ENCODE results near the gene ARL14EP. TPM values are rescaled to one million over a fixed set of nuclear protein-coding genes. Genes with fewer than 3 reads are reported as not detected.

The ARL14EP gene
- polyA plus RNA-seq, 1 donor from 2014 or later: 44.5 TPM

GRCh38 chr11:30351061-30351460 is 28.2 kb downstream of the ARL14EP start:
- no peak for TF ChIP-seq EZH2 (IDR thresholded peaks at IDR 0.05; ENCODE audit: borderline replicate concordance, insufficient read depth, low read length, poor library complexity, severe bottlenecking)
- no peak for TF ChIP-seq POLR2AphosphoS5 (IDR thresholded peaks at IDR 0.05)
- TF ChIP-seq REST (IDR thresholded peaks at IDR 0.05; ENCODE audit: borderline replicate concordance): no peak
- TF ChIP-seq MXI1 (conservative IDR thresholded peaks at IDR 0.05; ENCODE audit: poor library complexity, severe bottlenecking): no peak
- no peak for TF ChIP-seq TAF1 (IDR thresholded peaks at IDR 0.05; ENCODE audit: low read depth)
- TF ChIP-seq SMC3 (conservative IDR thresholded peaks at IDR 0.05; ENCODE audit: poor library complexity): no peak
- TF ChIP-seq RAD21 (conservative IDR thresholded peaks at IDR 0.05): no peak
- no peak for TF ChIP-seq CTCF (IDR thresholded peaks at IDR 0.05; ENCODE audit: poor library complexity, severe bottlenecking)
- no peak for TF ChIP-seq EP300 (conservative IDR thresholded peaks at IDR 0.05; ENCODE audit: poor library complexity, severe bottlenecking)
- H3K9ac ChIP-seq (ENCODE audit: low read length): no peak overlapping the region
- no peaks in the 10 kb centered on the region for H3F3A ChIP-seq (ENCODE audit: insufficient read depth, low read length, poor library complexity, severe bottlenecking)
- no peaks in the 10 kb centered on the region for H3K79me2 ChIP-seq (replicated peaks; ENCODE audit: insufficient read depth, low read length)
- no peaks in the 10 kb centered on the region for H3K9me2 ChIP-seq (ENCODE audit: insufficient read depth, low read length)
- H3K27me3 ChIP-seq (ENCODE audit: insufficient read depth, low read depth, low read length): no peaks in the 10 kb centered on the region
- no peak overlapping the region for H3K4me3 ChIP-seq (ENCODE audit: low read length)
- no peak overlapping the region for H2AFZ ChIP-seq (ENCODE audit: low read depth, low read length)
- H3K4me2 ChIP-seq (ENCODE audit: low read length): no peak overlapping the region
- H3K36me3 ChIP-seq (ENCODE audit: insufficient read depth, low read length): no peaks in the 10 kb centered on the region
- no peak overlapping the region for H3K27ac ChIP-seq (ENCODE audit: low read length)
- H4K20me1 ChIP-seq (ENCODE audit: insufficient read depth): no peaks in the 10 kb centered on the region
- no peaks in the 10 kb centered on the region for H3K9me3 ChIP-seq (ENCODE audit: low read length)

GRCh38 chr11:30356391-30356790 is 33.5 kb downstream of the ARL14EP start:
- Histone ChIP-seq H3K9me3 (ENCODE audit: low read length) (no peaks in the 10 kb centered on the region), H3K27ac (ENCODE audit: low read length) (peak overlapping the region; percentile 13), H3K4me3 (ENCODE audit: low read length) (peak overlapping the region; percentile 31), H2AFZ (ENCODE audit: low read depth, low read length) (no peak overlapping the region), H3K27me3 (ENCODE audit: insufficient read depth, low read depth, low read length) (no peaks in the 10 kb centered on the region), H3F3A (ENCODE audit: insufficient read depth, low read length, poor library complexity, severe bottlenecking) (no peaks in the 10 kb centered on the region), H3K79me2 (replicated peaks; ENCODE audit: insufficient read depth, low read length) (no peaks in the 10 kb centered on the region), H3K4me2 (ENCODE audit: low read length) (no peak overlapping the region), H3K9me2 (ENCODE audit: insufficient read depth, low read length) (no peaks in the 10 kb centered on the region), H4K20me1 (ENCODE audit: insufficient read depth) (no peaks in the 10 kb centered on the region), H3K9ac (ENCODE audit: low read length) (no peak overlapping the region), H3K36me3 (ENCODE audit: insufficient read depth, low read length) (no peaks in the 10 kb centered on the region)
- TF ChIP-seq RAD21 (conservative IDR thresholded peaks at IDR 0.05) (no peak), POLR2AphosphoS5 (IDR thresholded peaks at IDR 0.05) (no peak), REST (IDR thresholded peaks at IDR 0.05; ENCODE audit: borderline replicate concordance) (no peak), SMC3 (conservative IDR thresholded peaks at IDR 0.05; ENCODE audit: poor library complexity) (no peak), CTCF (IDR thresholded peaks at IDR 0.05; ENCODE audit: poor library complexity, severe bottlenecking) (no peak), EZH2 (IDR thresholded peaks at IDR 0.05; ENCODE audit: borderline replicate concordance, insufficient read depth, low read length, poor library complexity, severe bottlenecking) (no peak), EP300 (conservative IDR thresholded peaks at IDR 0.05; ENCODE audit: poor library complexity, severe bottlenecking) (no peak), MXI1 (conservative IDR thresholded peaks at IDR 0.05; ENCODE audit: poor library complexity, severe bottlenecking) (no peak)

Data from neural cell (in vitro differentiated cells).